ENCODE data around the gene SLC16A7. TPM values are rescaled to one million over a fixed set of nuclear protein-coding genes. Genes with fewer than 3 reads are reported as not detected.

Gene SLC16A7
- total and polyA plus RNA-seq, 2 of the 8 experiments (the other 6 are each of a cell fraction or from before 2014, with no cell fraction given): 0.74 to 4.3 TPM

DNA sequence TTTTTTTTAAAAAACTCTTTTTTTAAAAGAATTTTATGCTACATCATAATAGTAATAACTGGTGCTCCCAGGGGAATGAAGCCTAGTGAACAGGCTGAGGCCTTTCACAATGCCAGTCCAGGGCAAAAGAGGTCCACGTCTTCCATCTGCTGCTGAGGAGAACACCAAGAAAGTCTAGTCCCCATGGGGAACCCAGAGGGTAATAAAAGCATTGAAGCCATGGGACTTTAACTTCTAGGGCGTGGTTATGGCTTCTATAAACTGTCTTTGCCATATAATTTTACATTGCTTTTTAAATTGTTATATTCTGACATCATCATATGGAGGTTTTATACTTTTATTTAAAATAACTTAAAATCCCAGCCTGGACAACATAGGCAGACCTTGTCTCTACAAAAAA, 64.3 kb downstream of the SLC16A7 start:
- no peaks in the 10 kb centered on the region for H3K79me2 ChIP-seq (ENCODE audit: control insufficient read depth in 1 of 2, insufficient read depth in 2 of 2, low read length in 2 of 2)
- H3K4ac ChIP-seq (replicated peaks; ENCODE audit: insufficient read length, low read depth, low read length): no peak overlapping the region
- POLR2A ChIA-PET (ENCODE audit: partially characterized antibody): no interaction called here
- H3K18ac ChIP-seq (ENCODE audit: extremely low read depth, low read length): no peak overlapping the region
- no peak overlapping the region for H2AK5ac ChIP-seq (ENCODE audit: low read depth, low read length)
- no peak overlapping the region for H2BK120ac ChIP-seq (replicated peaks; ENCODE audit: low read depth, low read length)
- H3K4me2 ChIP-seq (ENCODE audit: insufficient read depth in 1 of 2, low read depth in 2 of 2, low read length in 2 of 2): no peak overlapping the region
- no peaks in the 10 kb centered on the region for H4K20me1 ChIP-seq (replicated peaks in 1 of 2; ENCODE audit: control insufficient read depth in 1 of 2, insufficient read depth in 2 of 2, low read length in 2 of 2)
- no peaks in the 10 kb centered on the region for H3K27me3 ChIP-seq (replicated peaks in 1 of 4; ENCODE audit: control insufficient read depth in 3 of 4, extremely low read depth in 1 of 4, insufficient read depth in 3 of 4, low read length in 3 of 4)
- H4K8ac ChIP-seq (ENCODE audit: extremely low read depth, insufficient read depth, low read length): no peak overlapping the region
- H3K23me2 ChIP-seq (ENCODE audit: low read depth, low read length): no peaks in the 10 kb centered on the region; the same call in 1 of the 2 replicates
- H2BK20ac ChIP-seq (ENCODE audit: low read length): no peak overlapping the region
- no peaks in the 10 kb centered on the region for H3K79me1 ChIP-seq (ENCODE audit: low read depth, low read length)
- no peak overlapping the region for H4K91ac ChIP-seq (replicated peaks; ENCODE audit: insufficient read length, low read length)
- H2BK15ac ChIP-seq (ENCODE audit: low read length): no peak overlapping the region
- no peak overlapping the region for H3K23ac ChIP-seq (ENCODE audit: insufficient read length)
- no peaks in the 10 kb centered on the region for H3K9me3 ChIP-seq (ENCODE audit: insufficient read depth in 2 of 2, low read depth in 1 of 2, low read length in 1 of 2)
- H3K9ac ChIP-seq (replicated peaks in 1 of 4; ENCODE audit: extremely low read depth in 1 of 4, low read depth in 3 of 4, low read length in 3 of 4): no peak overlapping the region
- no peak overlapping the region for H3K56ac ChIP-seq (replicated peaks; ENCODE audit: insufficient read length, low read depth, low read length)
- no peak overlapping the region for H3K4me3 ChIP-seq (ENCODE audit: extremely low read depth in 1 of 4, insufficient read depth in 2 of 4, low read depth in 3 of 4, low read length in 4 of 4)
- 89% methylated on average over 2 of the region's 2 CpGs; no CpG with 5 or more reads in 1 of the 2 experiments for WGBS, 2 experiments (ENCODE audit: extremely low coverage in 1 of 2, insufficient coverage in 1 of 2, insufficient read length in 1 of 2, insufficient replicate concordance in 2 of 2, low coverage in 1 of 2, low lambda C conversion rate in 2 of 2, missing lambda C conversion rate in 1 of 2)
- no peak for FAIRE-seq
- no peak for DNase-seq (ENCODE audit: low read depth in 1 of 2, low spot score in 2 of 2)
- H2BK5ac ChIP-seq (ENCODE audit: low read depth, low read length): no peak overlapping the region
- H3K4me1 ChIP-seq (replicated peaks in 1 of 4; ENCODE audit: control insufficient read depth in 3 of 4, insufficient read depth in 4 of 4, low read length in 3 of 4): no peaks in the 10 kb centered on the region
- no peak overlapping the region for H3K27ac ChIP-seq (ENCODE audit: low read depth, low read length)
- CTCF ChIA-PET (ENCODE audit: partially characterized antibody): no interaction called here
- H2AFZ ChIP-seq (ENCODE audit: low read length): no peak overlapping the region
- H4K5ac ChIP-seq (ENCODE audit: insufficient read length, low read depth, low read length): no peak overlapping the region
- no peak overlapping the region for H3K14ac ChIP-seq (ENCODE audit: insufficient read length)
- no peak overlapping the region for H2BK12ac ChIP-seq (ENCODE audit: low read depth, low read length)
- H3K36me3 ChIP-seq (ENCODE audit: control insufficient read depth in 2 of 4, insufficient read depth in 4 of 4, low read length in 3 of 4): no peaks in the 10 kb centered on the region
- no peak for TF ChIP-seq YY1 (IDR thresholded peaks at IDR 0.05; ENCODE audit: low read depth, low read length)
- TF ChIP-seq EZH2 (IDR thresholded peaks at IDR 0.05; ENCODE audit: low read depth, low read length, severe bottlenecking): no peak
- no peak for TF ChIP-seq TAF7 (optimal IDR thresholded peaks at IDR 0.05; ENCODE audit: borderline replicate concordance, low read depth, low read length)
- no peak for TF ChIP-seq KDM1A (IDR thresholded peaks at IDR 0.05; ENCODE audit: borderline replicate concordance, low read length)
- no peak for TF ChIP-seq POU5F1 (IDR thresholded peaks at IDR 0.05; ENCODE audit: low read depth, low read length)
- no peak for TF ChIP-seq PHF8 (conservative IDR thresholded peaks at IDR 0.05; ENCODE audit: low read depth, low read length)
- TF ChIP-seq, protein P1, sequence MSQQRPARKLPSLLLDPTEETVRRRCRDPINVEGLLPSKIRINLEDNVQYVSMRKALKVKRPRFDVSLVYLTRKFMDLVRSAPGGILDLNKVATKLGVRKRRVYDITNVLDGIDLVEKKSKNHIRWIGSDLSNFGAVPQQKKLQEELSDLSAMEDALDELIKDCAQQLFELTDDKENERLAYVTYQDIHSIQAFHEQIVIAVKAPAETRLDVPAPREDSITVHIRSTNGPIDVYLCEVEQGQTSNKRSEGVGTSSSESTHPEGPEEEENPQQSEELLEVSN (IDR thresholded peaks at IDR 0.05): no peak
- no peak for TF ChIP-seq HDAC6 (IDR thresholded peaks at IDR 0.05; ENCODE audit: low read depth, low read length)
- no peak for TF ChIP-seq SIRT6 (IDR thresholded peaks at IDR 0.05; ENCODE audit: low read length)
- no peak for TF ChIP-seq BCL11A (IDR thresholded peaks at IDR 0.05; ENCODE audit: low read depth in 2 of 2, low read length in 2 of 2)
- no peak for TF ChIP-seq NANOG (IDR thresholded peaks at IDR 0.05; ENCODE audit: insufficient read depth, low read depth, low read length, poor library complexity, severe bottlenecking)
- no peak for TF ChIP-seq SIX5 (IDR thresholded peaks at IDR 0.05; ENCODE audit: low read depth, low read length)
- TF ChIP-seq, protein P2, sequence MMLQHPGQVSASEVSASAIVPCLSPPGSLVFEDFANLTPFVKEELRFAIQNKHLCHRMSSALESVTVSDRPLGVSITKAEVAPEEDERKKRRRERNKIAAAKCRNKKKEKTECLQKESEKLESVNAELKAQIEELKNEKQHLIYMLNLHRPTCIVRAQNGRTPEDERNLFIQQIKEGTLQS (IDR thresholded peaks at IDR 0.05; ENCODE audit: insufficient read depth, low read depth, low read length): no peak
- no peak for TF ChIP-seq CREB1 (IDR thresholded peaks at IDR 0.05)

Measured in H1 (cell line).